Loucy (cell line): ENCODE results near the gene TMEM132A.

Source experiments
- H2AFZ ChIP-seq: fragments of 200-600 bp; sonication (generic); 2 replicates; pipeline ENCODE4 v1.6.0; 2016; ENCODE audit warnings: antibody characterized with exemption, mild to moderate bottlenecking, low read length, moderate library complexity
- H3F3A ChIP-seq: fragments of 200-600 bp; 2 replicates; pipeline ENCODE4 v1.6.0; 2016; ENCODE audit warnings: antibody characterized with exemption, low read depth, mild to moderate bottlenecking
- H3K27me3 ChIP-seq: fragments of 200-600 bp; sonication (generic); 2 replicates; pipeline ENCODE4 v1.6.1; 2014; ENCODE audit warnings: low read length, mild to moderate bottlenecking; ENCODE audit not compliant: insufficient read depth, poor library complexity, severe bottlenecking
- H3K36me3 ChIP-seq: fragments of 200-600 bp; sonication (generic); 2 replicates; pipeline ENCODE4 v1.6.1; 2016; ENCODE audit warnings: low read length; ENCODE audit not compliant: insufficient read depth
- H3K4me1 ChIP-seq: fragments of 200-600 bp; sonication (generic); 2 replicates; pipeline ENCODE4 v1.5.1; 2014; ENCODE audit warnings: low read length, mild to moderate bottlenecking; ENCODE audit not compliant: insufficient read depth, poor library complexity, severe bottlenecking
- H3K4me2 ChIP-seq: fragments of 200-600 bp; sonication (generic); 2 replicates; pipeline ENCODE4 v1.6.0; 2014; ENCODE audit warnings: antibody characterized with exemption, low read length, low read depth, mild to moderate bottlenecking; ENCODE audit not compliant: poor library complexity, severe bottlenecking
- H3K4me3 ChIP-seq: fragments of 200-600 bp; sonication (generic); 2 replicates; pipeline ENCODE4 v1.5.1; 2014; ENCODE audit warnings: low read length, mild to moderate bottlenecking, mixed read lengths; ENCODE audit not compliant: poor library complexity, severe bottlenecking
- H3K79me2 ChIP-seq: fragments of 200-600 bp; sonication (generic); 2 replicates; pipeline ENCODE4 v1.6.1; 2014; ENCODE audit warnings: low read length; ENCODE audit not compliant: insufficient read depth
- H3K9ac ChIP-seq: fragments of 200-600 bp; sonication (generic); 2 replicates; pipeline ENCODE4 v1.6.0; 2014; ENCODE audit warnings: mild to moderate bottlenecking, low read depth, low read length, moderate library complexity; ENCODE audit not compliant: poor library complexity, severe bottlenecking
- H3K9me2 ChIP-seq: fragments of 200-600 bp; sonication (generic); replicated peaks from 2 replicates; pipeline ENCODE4 v1.6.1; 2016; ENCODE audit warnings: low read depth, low read length, mixed read lengths
- H3K9me3 ChIP-seq: fragments of 200-600 bp; sonication (generic); 2 replicates; pipeline ENCODE4 v1.6.1; 2014; ENCODE audit warnings: mild to moderate bottlenecking, antibody characterized with exemption, low read length, low read depth; ENCODE audit not compliant: insufficient read depth
- H4K20me1 ChIP-seq: fragments of 200-600 bp; sonication (generic); 2 replicates; pipeline ENCODE4 v1.6.0; 2014; ENCODE audit warnings: antibody characterized with exemption, low read length, mild to moderate bottlenecking; ENCODE audit not compliant: insufficient read depth, poor library complexity, severe bottlenecking
- CTCF ChIP-seq: fragments of 200-600 bp; sonication (generic); conservative IDR thresholded peaks from 2 replicates; pipeline ENCODE4 v1.5.1; 2014; ENCODE audit warnings: mild to moderate bottlenecking, antibody characterized with exemption, low read length
- EZH2phosphoT487 ChIP-seq: fragments of 200-600 bp; IDR thresholded peaks from 2 replicates; pipeline ENCODE4 v1.6.1; 2018; ENCODE audit warnings: antibody characterized with exemption, mild to moderate bottlenecking, moderate library complexity, borderline replicate concordance

TMEM132A gene

DNA sequence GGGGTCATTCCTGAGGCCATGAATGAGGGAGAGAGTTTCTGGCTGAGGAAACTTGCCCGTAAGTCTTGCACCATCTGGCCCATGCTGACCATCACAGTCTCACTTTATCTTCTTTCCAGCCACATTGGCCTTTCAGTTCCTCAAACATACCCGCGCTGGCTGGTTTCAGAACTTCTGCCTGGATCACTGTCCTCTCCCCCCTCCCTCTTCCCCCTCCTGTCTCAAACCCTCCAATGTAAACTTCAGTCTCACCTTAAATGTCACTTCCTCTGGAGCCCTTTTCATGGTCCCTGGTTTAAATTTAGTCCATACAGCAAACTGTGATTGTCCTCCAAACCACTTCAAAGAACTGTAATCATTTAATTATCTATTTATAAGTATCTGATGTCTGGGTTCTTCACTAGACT is 14.0 kb upstream of the TMEM132A start:
- H3K4me3 ChIP-seq: no peak overlapping the region

GRCh38 chr11:60910711-60911380 is 13.4 kb upstream of the TMEM132A start:
- Histone ChIP-seq H3K9ac (no peak overlapping the region), H3K79me2 (peaks cover 19% of the 10 kb centered on the region), H3K4me1 (peaks cover 22% of the 10 kb centered on the region), H3K27me3 (no peaks in the 10 kb centered on the region), H3K36me3 (no peaks in the 10 kb centered on the region), H3K9me3 (no peaks in the 10 kb centered on the region), H4K20me1 (peaks cover 5% of the 10 kb centered on the region), H2AFZ (no peak overlapping the region), H3F3A (no peaks in the 10 kb centered on the region), H3K4me2 (no peak overlapping the region), H3K9me2 (no peaks in the 10 kb centered on the region), H3K4me3 (no peak overlapping the region)
- TF ChIP-seq EZH2phosphoT487 (no peak), CTCF (no peak)

More for the DNA sequence above, 14.0 kb upstream of the TMEM132A start:
- TF ChIP-seq EZH2phosphoT487 (no peak), CTCF (no peak)
- Histone ChIP-seq H3K79me2 (peaks cover 21% of the 10 kb centered on the region), H4K20me1 (peaks cover 9% of the 10 kb centered on the region), H3K9me2 (no peaks in the 10 kb centered on the region), H3K27me3 (no peaks in the 10 kb centered on the region), H2AFZ (no peak overlapping the region), H3K4me2 (no peak overlapping the region), H3K4me1 (peaks cover 22% of the 10 kb centered on the region), H3F3A (no peaks in the 10 kb centered on the region), H3K9ac (no peak overlapping the region), H3K36me3 (no peaks in the 10 kb centered on the region), H3K9me3 (no peaks in the 10 kb centered on the region)

DNA sequence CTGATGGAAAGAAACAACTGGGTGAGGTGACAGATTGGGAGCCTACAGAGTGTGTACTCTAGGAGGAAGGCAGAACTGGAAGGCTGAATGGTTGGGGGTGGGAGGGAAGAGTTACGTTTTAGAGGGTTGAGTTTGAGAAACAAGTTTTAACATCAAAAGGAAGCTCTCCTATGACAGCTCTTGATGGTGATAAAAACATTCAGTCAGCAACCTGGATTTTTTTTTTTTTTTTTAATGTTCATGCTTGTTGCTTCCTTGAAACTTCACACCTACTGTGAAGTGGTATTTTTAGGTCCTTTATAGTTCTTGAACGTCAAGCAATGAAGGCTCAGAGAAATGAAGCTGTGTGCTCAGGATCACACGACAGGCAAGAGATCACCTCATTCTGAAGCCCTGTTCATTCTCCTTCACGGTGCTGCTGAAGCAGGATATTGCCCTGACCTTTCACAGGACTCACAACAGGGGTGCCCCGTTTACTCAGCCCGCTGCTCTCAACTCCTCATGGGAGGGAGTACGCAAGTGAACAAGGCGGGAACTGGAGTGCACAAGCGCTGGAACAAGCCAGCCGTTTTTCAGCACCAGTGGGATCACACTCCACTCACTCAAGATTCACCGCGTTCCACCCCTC is 11.9 kb upstream of the TMEM132A start:
- Histone ChIP-seq H3F3A (no peaks in the 10 kb centered on the region), H3K27me3 (no peaks in the 10 kb centered on the region), H3K4me2 (no peak overlapping the region), H3K4me3 (no peak overlapping the region), H4K20me1 (peaks cover 13% of the 10 kb centered on the region), H2AFZ (0 out of 2 replicates have a peak overlapping the region, but pooled peaks have one; percentile 18), H3K4me1 (peaks cover 30% of the 10 kb centered on the region), H3K9ac (no peak overlapping the region), H3K79me2 (peaks cover 29% of the 10 kb centered on the region), H3K9me2 (no peaks in the 10 kb centered on the region), H3K36me3 (no peaks in the 10 kb centered on the region), H3K9me3 (no peaks in the 10 kb centered on the region)
- TF ChIP-seq EZH2phosphoT487 (no peak), CTCF (no peak)
